SJSA1 (cell line): ENCODE data around the gene CFAP45. TPM values are rescaled to one million over a fixed set of nuclear protein-coding genes. Genes with fewer than 3 reads are reported as not detected.

Experiments used
- DNase-seq, 2 experiments: peaks; one replicate each; pipeline ENCODE4 v3.0.0-alpha.2; 2015 to 2020; ENCODE audit warnings: low spot score in 2 of 2, low read depth in 1 of 2
- H3K27ac ChIP-seq: fragments of 250-450 bp; sonication (Bioruptor Pico); 2 replicates; pipeline ENCODE4 v1.5.1; 2020; ENCODE audit warnings: mild to moderate bottlenecking, moderate library complexity
- H3K27me3 ChIP-seq: fragments of 250-450 bp; sonication (Bioruptor Pico); replicated peaks from 2 replicates; pipeline ENCODE4 v1.5.1; 2020; ENCODE audit warnings: mild to moderate bottlenecking, moderate library complexity
- H3K36me3 ChIP-seq: fragments of 250-450 bp; sonication (Bioruptor Pico); 2 replicates; pipeline ENCODE4 v1.5.1; 2020; ENCODE audit warnings: mild to moderate bottlenecking
- H3K4me1 ChIP-seq: fragments of 250-450 bp; sonication (Bioruptor Pico); replicated peaks from 2 replicates; pipeline ENCODE4 v1.6.1; 2021; ENCODE audit warnings: mild to moderate bottlenecking
- H3K4me3 ChIP-seq: fragments of 250-450 bp; sonication (Bioruptor Pico); 2 replicates; pipeline ENCODE4 v1.5.1; 2020; ENCODE audit warnings: mild to moderate bottlenecking
- H3K9me3 ChIP-seq: fragments of 250-450 bp; sonication (Bioruptor Pico); replicated peaks from 2 replicates; pipeline ENCODE4 v1.5.1; 2020; ENCODE audit warnings: mild to moderate bottlenecking
- total RNA-seq: library from RNA; depleted of rRNA; stranded (reverse); fragments of >200 nt; shearing (Covaris generic); gene quantifications from 2 replicates; pipeline ENCODE4 v1.2.3, GENCODE V29; 2014

CFAP45 gene
- total RNA-seq, 1 experiment from 2014 or later: 0.61 TPM

GRCh38 chr1:159879977-159880376, 20.0 kb downstream of the CFAP45 start:
- Histone ChIP-seq H3K27ac (no peak overlapping the region), H3K4me3 (no peak overlapping the region), H3K9me3 (no peaks in the 10 kb centered on the region), H3K4me1 (peaks cover 19% of the 10 kb centered on the region), H3K36me3 (no peaks in the 10 kb centered on the region), H3K27me3 (no peaks in the 10 kb centered on the region)
- no peak for DNase-seq

- Histone ChIP-seq H3K36me3 (no peaks in the 10 kb centered on the region), H3K27ac (no peak overlapping the region), H3K4me1 (peaks cover 19% of the 10 kb centered on the region), H3K27me3 (no peaks in the 10 kb centered on the region), H3K9me3 (no peaks in the 10 kb centered on the region), H3K4me3 (no peak overlapping the region)
- no peak for DNase-seq
These were observed 20.8 kb downstream of the CFAP45 start for GRCh38 chr1:159879136-159879535.

- no peak overlapping the region for H3K4me3 ChIP-seq
- no peak for DNase-seq
- H3K27ac ChIP-seq: no peak overlapping the region
- H3K36me3 ChIP-seq: no peaks in the 10 kb centered on the region
- no peaks in the 10 kb centered on the region for H3K27me3 ChIP-seq
- peaks cover 17% of the 10 kb centered on the region for H3K4me1 ChIP-seq
- no peaks in the 10 kb centered on the region for H3K9me3 ChIP-seq
These were observed 22.1 kb downstream of the CFAP45 start for GRCh38 chr1:159877695-159878444.

GRCh38 chr1:159873530-159874143, 26.3 kb downstream of the CFAP45 start:
- Histone ChIP-seq H3K4me3 (no peak overlapping the region), H3K27me3 (no peaks in the 10 kb centered on the region), H3K9me3 (no peaks in the 10 kb centered on the region), H3K4me1 (no peaks in the 10 kb centered on the region; the same call in 1 of the 2 replicates), H3K36me3 (no peaks in the 10 kb centered on the region), H3K27ac (no peak overlapping the region)
- DNase-seq: no peak

GRCh38 chr1:159872891-159873290, 27.1 kb downstream of the CFAP45 start:
- no peaks in the 10 kb centered on the region; the same call in 1 of the 2 replicates for H3K4me1 ChIP-seq
- no peaks in the 10 kb centered on the region for H3K9me3 ChIP-seq
- H3K36me3 ChIP-seq: no peaks in the 10 kb centered on the region
- no peak overlapping the region for H3K27ac ChIP-seq
- H3K27me3 ChIP-seq: no peaks in the 10 kb centered on the region
- H3K4me3 ChIP-seq: no peak overlapping the region
- DNase-seq: no peak

- no peaks in the 10 kb centered on the region for H3K9me3 ChIP-seq
- no peak for DNase-seq
- H3K27ac ChIP-seq: no peak overlapping the region
- H3K27me3 ChIP-seq: no peaks in the 10 kb centered on the region
- no peaks in the 10 kb centered on the region for H3K36me3 ChIP-seq
- H3K4me1 ChIP-seq: no peaks in the 10 kb centered on the region; the same call in 1 of the 2 replicates
- H3K4me3 ChIP-seq: no peak overlapping the region
These were observed 29.3 kb downstream of the CFAP45 start for GRCh38 chr1:159870704-159871103.

- H3K4me3 ChIP-seq: no peak overlapping the region
- no peaks in the 10 kb centered on the region; the same call in 1 of the 2 replicates for H3K4me1 ChIP-seq
- H3K36me3 ChIP-seq: no peaks in the 10 kb centered on the region
- no peak overlapping the region for H3K27ac ChIP-seq
- H3K9me3 ChIP-seq: no peaks in the 10 kb centered on the region
- H3K27me3 ChIP-seq: no peaks in the 10 kb centered on the region
- DNase-seq: no peak
These were observed 30.4 kb downstream of the CFAP45 start for GRCh38 chr1:159869607-159870006.

- H3K9me3 ChIP-seq: no peaks in the 10 kb centered on the region
- no peaks in the 10 kb centered on the region; the same call in 1 of the 2 replicates for H3K4me1 ChIP-seq
- no peaks in the 10 kb centered on the region for H3K36me3 ChIP-seq
- H3K4me3 ChIP-seq: no peak overlapping the region
- no peak overlapping the region for H3K27ac ChIP-seq
- H3K27me3 ChIP-seq: no peaks in the 10 kb centered on the region
- DNase-seq: no peak
These were observed 30.8 kb downstream of the CFAP45 start for GRCh38 chr1:159869173-159869572.

- H3K27ac ChIP-seq: no peak overlapping the region
- H3K4me1 ChIP-seq: no peaks in the 10 kb centered on the region; the same call in 1 of the 2 replicates
- no peaks in the 10 kb centered on the region for H3K27me3 ChIP-seq
- DNase-seq: no peak
- no peaks in the 10 kb centered on the region for H3K9me3 ChIP-seq
- H3K4me3 ChIP-seq: no peak overlapping the region
- H3K36me3 ChIP-seq: no peaks in the 10 kb centered on the region
These were observed 31.2 kb downstream of the CFAP45 start for GRCh38 chr1:159868766-159869165.

GRCh38 chr1:159867664-159868026, 32.3 kb downstream of the CFAP45 start:
- Histone ChIP-seq H3K4me3 (no peak overlapping the region), H3K27ac (no peak overlapping the region), H3K4me1 (no peaks in the 10 kb centered on the region; the same call in 1 of the 2 replicates), H3K36me3 (no peaks in the 10 kb centered on the region), H3K27me3 (no peaks in the 10 kb centered on the region), H3K9me3 (no peaks in the 10 kb centered on the region)
- DNase-seq: no peak

- no peak for DNase-seq
- Histone ChIP-seq H3K9me3 (no peaks in the 10 kb centered on the region), H3K27me3 (no peaks in the 10 kb centered on the region), H3K36me3 (no peaks in the 10 kb centered on the region), H3K4me1 (no peaks in the 10 kb centered on the region; the same call in 1 of the 2 replicates), H3K4me3 (no peak overlapping the region), H3K27ac (no peak overlapping the region)
These were observed 32.9 kb downstream of the CFAP45 start for GRCh38 chr1:159866905-159867663.

- Histone ChIP-seq H3K9me3 (no peaks in the 10 kb centered on the region), H3K27me3 (no peaks in the 10 kb centered on the region), H3K4me3 (no peak overlapping the region), H3K27ac (no peak overlapping the region), H3K36me3 (no peaks in the 10 kb centered on the region), H3K4me1 (no peaks in the 10 kb centered on the region; the same call in 1 of the 2 replicates)
- no peak for DNase-seq
These were observed 33.9 kb downstream of the CFAP45 start for GRCh38 chr1:159866066-159866465.

GRCh38 chr1:159864262-159864661, 35.7 kb downstream of the CFAP45 start:
- no peaks in the 10 kb centered on the region; the same call in 1 of the 2 replicates for H3K4me1 ChIP-seq
- no peak for DNase-seq

GRCh38 chr1:159862557-159862956, 37.4 kb downstream of the CFAP45 start, which contains the start of gene VSIG8:
VSIG8 (minus strand) TSS chr1:159862657; CDS start chr1:159862521, 136 bp downstream.
- no peaks in the 10 kb centered on the region for H3K36me3 ChIP-seq
- H3K9me3 ChIP-seq: no peaks in the 10 kb centered on the region
- DNase-seq: no peak
- no peak within 1 kb of the TSS for H3K27ac ChIP-seq
- H3K4me1 ChIP-seq: no peaks in the 10 kb centered on the region
- no peak within 1 kb of the TSS for H3K4me3 ChIP-seq
- no peaks in the 10 kb centered on the region for H3K27me3 ChIP-seq

More at GRCh38 chr1:159864262-159864661, 35.7 kb downstream of the CFAP45 start:
- Histone ChIP-seq H3K4me3 (no peak overlapping the region), H3K27ac (no peak overlapping the region), H3K27me3 (no peaks in the 10 kb centered on the region), H3K9me3 (no peaks in the 10 kb centered on the region), H3K36me3 (no peaks in the 10 kb centered on the region)
